ENCODE data around the gene MAP4K4. TPM values are rescaled to one million over a fixed set of nuclear protein-coding genes. Genes with fewer than 3 reads are reported as not detected.
A peak's percentile ranks its signal among the peaks of the same experiment; 100 is the strongest.

MAP4K4 gene
- total and polyA plus RNA-seq, 2 of the 4 experiments (the other 2 are of a cell fraction) = 89.4 to 124 TPM

DNA sequence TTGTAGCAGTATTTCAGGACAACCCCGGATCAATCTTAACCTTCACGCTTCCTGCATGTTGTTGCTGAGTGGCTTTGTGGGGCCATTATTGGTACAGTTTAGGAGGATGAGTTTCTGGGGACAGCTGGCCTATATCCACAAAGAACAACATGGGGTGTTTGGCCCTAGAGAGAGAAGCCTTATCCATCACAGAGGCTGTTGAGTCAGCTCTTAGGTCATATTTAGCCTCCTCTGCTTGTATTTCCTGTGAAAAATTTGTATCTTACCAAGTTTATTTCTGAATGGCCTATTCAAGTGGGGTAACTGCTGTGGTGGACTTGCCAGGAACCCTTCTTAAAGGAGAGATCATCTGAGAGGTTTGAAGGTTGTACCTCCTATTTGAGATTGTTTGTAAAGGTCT is 77.6 kb downstream of the MAP4K4 start:
- H3K9me1 ChIP-seq (ENCODE audit: insufficient read depth, low read length) = peaks cover 38% of the 10 kb centered on the region

More for the DNA sequence above, 77.6 kb downstream of the MAP4K4 start:
- TF ChIP-seq, protein P1, sequence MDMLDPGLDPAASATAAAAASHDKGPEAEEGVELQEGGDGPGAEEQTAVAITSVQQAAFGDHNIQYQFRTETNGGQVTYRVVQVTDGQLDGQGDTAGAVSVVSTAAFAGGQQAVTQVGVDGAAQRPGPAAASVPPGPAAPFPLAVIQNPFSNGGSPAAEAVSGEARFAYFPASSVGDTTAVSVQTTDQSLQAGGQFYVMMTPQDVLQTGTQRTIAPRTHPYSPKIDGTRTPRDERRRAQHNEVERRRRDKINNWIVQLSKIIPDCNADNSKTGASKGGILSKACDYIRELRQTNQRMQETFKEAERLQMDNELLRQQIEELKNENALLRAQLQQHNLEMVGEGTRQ (IDR thresholded peaks at IDR 0.05; ENCODE audit: low read depth, low read length) = no peak
- TF ChIP-seq CEBPB (IDR thresholded peaks at IDR 0.05; ENCODE audit: low read depth, low read length) (no peak), RAD21 (IDR thresholded peaks at IDR 0.05; ENCODE audit: low read length) (no peak), NFE2L2 (IDR thresholded peaks at IDR 0.05; ENCODE audit: low read depth, low read length) (no peak), POLR2A (IDR thresholded peaks at IDR 0.05; ENCODE audit: low read depth, low read length) (no peak), FOS (IDR thresholded peaks at IDR 0.05; ENCODE audit: low read depth, low read length) (no peak), MAZ (IDR thresholded peaks at IDR 0.05; ENCODE audit: borderline replicate concordance, low read depth, low read length) (no peak)
- TF ChIP-seq, protein P2, sequence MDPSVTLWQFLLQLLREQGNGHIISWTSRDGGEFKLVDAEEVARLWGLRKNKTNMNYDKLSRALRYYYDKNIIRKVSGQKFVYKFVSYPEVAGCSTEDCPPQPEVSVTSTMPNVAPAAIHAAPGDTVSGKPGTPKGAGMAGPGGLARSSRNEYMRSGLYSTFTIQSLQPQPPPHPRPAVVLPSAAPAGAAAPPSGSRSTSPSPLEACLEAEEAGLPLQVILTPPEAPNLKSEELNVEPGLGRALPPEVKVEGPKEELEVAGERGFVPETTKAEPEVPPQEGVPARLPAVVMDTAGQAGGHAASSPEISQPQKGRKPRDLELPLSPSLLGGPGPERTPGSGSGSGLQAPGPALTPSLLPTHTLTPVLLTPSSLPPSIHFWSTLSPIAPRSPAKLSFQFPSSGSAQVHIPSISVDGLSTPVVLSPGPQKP (IDR thresholded peaks at IDR 0.05; ENCODE audit: borderline replicate concordance, low read depth, low read length) = no peak
- TF ChIP-seq, protein P3, sequence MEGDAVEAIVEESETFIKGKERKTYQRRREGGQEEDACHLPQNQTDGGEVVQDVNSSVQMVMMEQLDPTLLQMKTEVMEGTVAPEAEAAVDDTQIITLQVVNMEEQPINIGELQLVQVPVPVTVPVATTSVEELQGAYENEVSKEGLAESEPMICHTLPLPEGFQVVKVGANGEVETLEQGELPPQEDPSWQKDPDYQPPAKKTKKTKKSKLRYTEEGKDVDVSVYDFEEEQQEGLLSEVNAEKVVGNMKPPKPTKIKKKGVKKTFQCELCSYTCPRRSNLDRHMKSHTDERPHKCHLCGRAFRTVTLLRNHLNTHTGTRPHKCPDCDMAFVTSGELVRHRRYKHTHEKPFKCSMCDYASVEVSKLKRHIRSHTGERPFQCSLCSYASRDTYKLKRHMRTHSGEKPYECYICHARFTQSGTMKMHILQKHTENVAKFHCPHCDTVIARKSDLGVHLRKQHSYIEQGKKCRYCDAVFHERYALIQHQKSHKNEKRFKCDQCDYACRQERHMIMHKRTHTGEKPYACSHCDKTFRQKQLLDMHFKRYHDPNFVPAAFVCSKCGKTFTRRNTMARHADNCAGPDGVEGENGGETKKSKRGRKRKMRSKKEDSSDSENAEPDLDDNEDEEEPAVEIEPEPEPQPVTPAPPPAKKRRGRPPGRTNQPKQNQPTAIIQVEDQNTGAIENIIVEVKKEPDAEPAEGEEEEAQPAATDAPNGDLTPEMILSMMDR (conservative IDR thresholded peaks at IDR 0.05; ENCODE audit: low read depth, low read length) = no peak
- Histone ChIP-seq H3K27ac (ENCODE audit: insufficient read depth, low read length) (no peak overlapping the region), H2BK120ac (ENCODE audit: low read depth, low read length) (no peak overlapping the region), H3K4me1 (ENCODE audit: control insufficient read depth, insufficient read depth, low read length) (peaks cover 26% of the 10 kb centered on the region), H3K9me3 (ENCODE audit: control insufficient read depth, insufficient read depth, low read length) (no peaks in the 10 kb centered on the region), H2AK9ac (replicated peaks; ENCODE audit: low read depth, low read length, poor library complexity) (no peak overlapping the region), H4K5ac (ENCODE audit: low read depth, low read length) (no peak overlapping the region), H3K18ac (ENCODE audit: low read depth, low read length) (no peak overlapping the region), H3K9ac (ENCODE audit: low read depth, low read length) (no peak overlapping the region), H3K4me3 (ENCODE audit: insufficient read depth, low read depth, low read length) (no peak overlapping the region), H3K56ac (ENCODE audit: extremely low read depth, insufficient read depth, low read length) (no peak overlapping the region), H3K36me3 (ENCODE audit: control insufficient read depth, insufficient read depth, low read length) (no peaks in the 10 kb centered on the region), H2AK5ac (ENCODE audit: low read depth, low read length) (no peak overlapping the region), H3K4ac (ENCODE audit: low read depth, low read length) (no peak overlapping the region), H4K8ac (ENCODE audit: low read depth in 2 of 2, low read length in 2 of 2) (no peak overlapping the region), H2BK20ac (ENCODE audit: low read depth, low read length) (no peak overlapping the region), H3K14ac (replicated peaks; ENCODE audit: low read depth, low read length) (no peak overlapping the region), H2AFZ (replicated peaks; ENCODE audit: low read length, poor library complexity) (no peak overlapping the region), H4K20me1 (ENCODE audit: insufficient read depth, low read length) (peaks cover 98% of the 10 kb centered on the region), H4K91ac (ENCODE audit: insufficient read depth, low read depth, low read length) (no peak overlapping the region), H3K79me1 (ENCODE audit: low read depth in 1 of 2, low read length in 2 of 2) (peaks cover 21 to 87% of the 10 kb centered on the region in 2 experiments), H3K4me2 (ENCODE audit: low read depth, low read length) (no peak overlapping the region), H2BK5ac (ENCODE audit: low read depth, low read length, poor library complexity, severe bottlenecking) (no peak overlapping the region), H3K23ac (ENCODE audit: low read depth, low read length) (no peak overlapping the region), H2BK15ac (ENCODE audit: low read depth, low read length) (no peak overlapping the region), H3K27me3 (ENCODE audit: control insufficient read depth, insufficient read depth, low read length) (no peaks in the 10 kb centered on the region)
- no TSS peak for BruUV-seq (replicated peaks)
- dilution Hi-C loops (cut with HindIII; ENCODE audit: low sequenced_read_pairs, unreplicated experiment) (no loop called here), in situ Hi-C loops (cut with MboI; ENCODE audit: low sequenced_read_pairs) (no loop called here), intact Hi-C loops (cut with micrococcal nuclease) (loop anchor here (5.0 kb wide), 1 partner anchor 42 kb away; no protein-coding TSS in a partner anchor)
- ChIA-PET POLR2A (ENCODE audit: unreplicated experiment) (no interaction called here), CTCF (no interaction called here)
- WGBS, 2 experiments (ENCODE audit: extremely low coverage in 2 of 2, insufficient read length in 1 of 2) = no CpG with 5 or more reads among the region's 2 CpGs
- DNase-seq (peak; percentile 67), ATAC-seq (ENCODE audit: low read depth) (peak; percentile 39)
